GM23248 (cell line): ENCODE measurements around the gene ALG14.

Source experiments
- EZH2 ChIP-seq: fragments of 200-600 bp; sonication (generic); IDR thresholded peaks from 2 replicates; pipeline ENCODE4 v1.6.1; 2018; ENCODE audit warnings: antibody characterized with exemption, mild to moderate bottlenecking; ENCODE audit not compliant: insufficient read depth, poor library complexity, severe bottlenecking
- EZH2phosphoT487 ChIP-seq: fragments of 200-600 bp; sonication (generic); IDR thresholded peaks from 2 replicates; pipeline ENCODE4 v1.6.1; 2018; ENCODE audit warnings: antibody characterized with exemption, moderate library complexity, mild to moderate bottlenecking, low read depth; ENCODE audit not compliant: insufficient read depth

GRCh38 chr1:94981575-94981973 is 91.2 kb downstream of the ALG14 start:
- no peak for TF ChIP-seq EZH2
- no peak for TF ChIP-seq EZH2phosphoT487
